ENCODE results near the gene SLC35B2.

The SLC35B2 gene

DNA sequence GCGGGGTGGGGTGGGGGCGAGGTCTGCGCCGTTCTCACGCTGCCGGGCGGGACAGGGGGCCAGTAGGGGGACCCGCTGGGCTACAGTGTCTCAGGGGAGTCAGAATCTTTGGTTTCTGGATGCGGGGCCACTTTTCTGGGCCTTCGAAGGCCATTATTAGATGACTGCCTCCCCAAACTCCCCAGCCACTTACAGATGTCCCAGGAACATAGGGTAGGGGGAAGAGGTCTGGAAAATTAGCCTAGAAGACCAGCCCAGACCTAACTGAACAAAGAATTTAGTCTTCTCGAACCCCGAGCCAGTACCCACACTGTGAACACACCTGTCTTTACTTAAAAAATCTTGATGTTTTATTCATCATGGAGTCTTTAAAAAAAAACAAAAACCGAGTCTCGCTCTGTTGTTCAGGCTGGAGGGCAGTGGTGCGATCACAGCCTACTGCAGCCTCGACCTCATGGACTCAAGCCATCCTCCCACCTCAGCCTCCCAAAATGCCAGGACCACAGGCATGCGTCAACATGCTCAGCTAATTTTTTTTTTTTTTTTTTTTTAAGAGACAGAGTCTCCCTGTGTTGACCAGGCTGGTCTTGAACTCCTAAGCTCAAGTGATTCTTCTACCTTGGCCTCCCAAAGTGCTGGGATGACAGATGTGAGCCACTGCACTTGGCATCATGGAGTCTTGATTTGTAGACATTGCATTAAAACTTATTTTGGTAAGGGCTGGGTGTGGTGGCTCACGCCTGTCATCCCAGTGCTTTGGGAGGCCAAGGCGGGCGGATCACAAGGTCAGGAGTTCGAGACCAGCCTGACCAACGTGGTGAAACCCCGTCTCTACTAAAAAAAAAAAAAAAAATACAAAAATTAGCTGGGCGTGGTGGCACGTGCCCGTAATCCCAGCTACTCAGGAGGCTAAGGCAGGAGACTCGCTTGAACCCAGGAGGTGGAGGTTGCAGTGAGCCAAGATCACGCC lies 37.2 kb downstream of the SLC35B2 start:
- no peak for DNase-seq

DNA sequence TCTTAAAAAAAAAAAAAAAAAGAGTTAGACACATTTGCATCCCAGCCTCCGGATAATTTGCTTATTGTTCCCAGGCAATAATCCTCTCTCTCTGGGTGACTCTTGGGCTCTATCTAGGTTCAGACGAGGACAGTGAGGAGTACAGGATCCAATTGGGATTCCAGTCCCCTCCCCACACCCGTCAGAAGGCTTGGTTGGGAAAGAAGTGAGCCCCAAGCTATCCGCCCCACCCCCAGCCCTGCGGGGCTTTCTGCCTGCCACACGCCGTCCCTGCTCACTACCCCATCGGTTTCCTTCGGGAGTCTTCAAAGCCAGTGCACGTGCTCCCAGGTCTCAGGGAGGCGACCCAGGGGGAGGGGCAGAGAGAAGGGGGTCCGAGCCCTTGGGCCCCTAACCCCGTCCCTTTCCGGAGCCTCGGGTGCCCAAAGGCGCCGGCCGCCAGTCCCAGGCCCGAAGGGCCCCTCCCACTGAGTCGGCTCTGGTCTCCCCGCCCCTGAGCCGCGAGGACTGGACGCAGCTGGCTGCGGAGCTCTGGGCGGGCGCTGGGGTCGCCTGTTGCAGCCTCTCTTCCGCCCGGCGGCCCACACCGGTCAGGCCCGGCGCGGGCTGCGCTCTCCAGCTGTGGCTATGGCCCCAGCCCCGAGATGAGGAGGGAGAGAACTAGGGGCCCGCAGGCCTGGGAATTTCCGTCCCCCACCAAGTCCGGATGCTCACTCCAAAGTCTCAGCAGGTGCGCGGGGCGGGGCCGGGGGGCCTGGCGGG lies 38.1 kb downstream of the SLC35B2 start:
- peak; percentile 20 for DNase-seq

DNA sequence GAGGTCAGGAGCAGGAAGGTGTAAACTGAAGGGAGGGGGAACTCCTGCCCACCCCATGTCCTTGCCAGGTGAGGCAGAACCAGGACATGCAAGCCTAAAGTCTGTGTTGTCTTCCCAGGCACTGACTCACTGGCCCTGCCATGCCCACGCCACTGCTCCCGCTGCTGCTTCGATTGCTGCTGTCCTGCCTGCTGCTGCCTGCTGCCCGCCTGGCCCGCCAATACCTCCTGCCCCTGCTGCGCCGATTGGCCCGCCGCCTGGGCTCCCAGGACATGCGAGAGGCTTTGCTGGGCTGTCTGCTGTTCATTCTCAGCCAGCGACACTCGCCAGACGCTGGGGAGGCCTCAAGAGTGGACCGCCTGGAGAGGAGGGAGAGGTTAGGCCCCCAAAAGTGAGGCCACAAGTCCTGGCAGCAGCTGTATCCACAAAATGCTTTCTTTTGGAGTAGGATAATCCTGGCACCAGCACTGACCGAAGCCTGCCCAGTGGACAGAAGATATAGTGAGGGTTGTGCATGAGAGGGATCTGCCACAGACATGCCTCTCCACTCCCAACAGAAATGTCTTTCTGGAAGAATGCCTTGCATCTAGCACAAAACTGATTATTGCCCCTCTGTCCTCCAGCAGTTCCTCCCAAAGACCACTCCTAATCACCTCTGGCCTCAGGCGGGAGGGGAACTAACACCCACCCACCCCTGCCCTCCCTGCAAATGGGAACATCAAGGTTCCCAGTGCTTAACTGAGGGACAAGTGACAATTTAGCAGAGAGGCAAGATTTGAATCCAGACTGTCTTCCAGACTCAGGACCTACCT lies 39.8 kb downstream of the SLC35B2 start:
- DNase-seq, result no peak

DNA sequence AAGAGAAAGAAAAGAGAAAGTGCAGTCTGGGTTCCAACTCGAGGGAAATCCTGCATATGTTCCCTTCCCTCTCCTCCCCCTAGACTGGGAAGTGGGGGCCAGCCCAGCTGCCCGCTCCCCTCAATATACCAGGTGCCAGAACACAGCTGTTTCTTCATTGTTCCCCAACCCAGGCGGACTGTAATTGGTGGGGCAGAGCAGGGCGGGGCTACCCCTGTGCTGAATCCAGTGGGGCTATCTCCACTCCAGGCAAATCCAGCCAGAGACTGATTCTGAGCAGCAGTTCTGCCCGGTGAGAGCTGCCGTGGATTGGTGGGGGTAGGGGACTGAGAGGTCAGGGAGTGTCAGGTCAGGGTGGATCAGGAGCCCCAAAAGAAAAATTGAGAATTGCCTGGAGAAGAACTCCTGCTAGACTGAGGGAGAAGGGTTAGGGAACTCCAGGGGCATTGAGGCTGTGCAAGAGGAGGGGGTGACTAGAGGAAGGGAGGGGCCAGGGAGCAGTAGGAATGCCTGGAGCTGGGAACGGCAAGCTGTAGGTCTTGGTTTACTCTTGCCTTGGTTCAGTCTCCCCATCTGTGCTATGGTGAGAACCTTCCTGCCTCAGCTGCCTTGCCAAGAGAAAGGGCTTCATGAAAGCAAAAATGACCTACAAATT lies 40.5 kb downstream of the SLC35B2 start, which contains the start of gene MYMX:
TSS of gene MYMX (plus strand) at position 250 of the 655 bp plus-strand sequence. CDS start 546 bp downstream, outside the sequence.
- no peak for DNase-seq

DNA sequence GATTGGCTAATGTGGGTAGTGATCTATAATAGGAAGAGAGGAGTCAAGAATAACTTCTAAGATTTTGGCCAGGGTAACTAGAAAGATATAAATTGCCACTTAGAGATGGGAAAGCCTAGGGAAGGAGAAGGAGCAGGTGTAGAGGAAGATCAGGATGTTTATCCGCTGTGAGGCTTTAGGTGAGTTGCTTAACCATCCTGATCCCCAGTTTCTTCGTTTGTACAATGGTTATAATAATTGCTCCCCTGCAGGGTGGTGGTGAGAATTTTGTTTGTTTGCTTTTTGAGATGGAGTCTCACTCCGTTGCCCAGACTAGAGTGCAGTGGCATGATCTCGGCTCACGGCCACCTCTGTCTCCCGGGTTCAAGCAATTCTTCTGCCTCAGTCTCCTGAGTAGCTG lies 43.0 kb downstream of the SLC35B2 start:
- DNase-seq, result no peak

DNA sequence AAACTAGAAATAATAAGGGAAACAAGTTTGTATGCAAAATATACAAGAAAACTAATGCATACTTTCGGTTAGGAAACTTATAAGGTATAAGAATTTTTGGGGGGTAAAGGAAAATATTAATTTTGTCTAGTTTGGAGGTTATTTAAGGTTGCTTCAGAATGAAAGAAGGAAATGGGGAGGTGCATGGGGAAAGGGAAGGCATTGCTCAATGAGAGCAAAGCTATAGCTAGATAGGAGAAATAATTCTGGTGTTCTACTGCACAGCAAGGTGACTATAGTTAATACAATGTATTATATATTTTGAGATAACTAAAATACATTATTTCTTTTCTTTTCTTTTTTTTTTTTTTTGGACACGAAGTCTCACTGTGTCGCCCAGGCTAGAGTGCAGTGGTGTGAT lies 46.0 kb downstream of the SLC35B2 start:
- no peak for DNase-seq

DNA sequence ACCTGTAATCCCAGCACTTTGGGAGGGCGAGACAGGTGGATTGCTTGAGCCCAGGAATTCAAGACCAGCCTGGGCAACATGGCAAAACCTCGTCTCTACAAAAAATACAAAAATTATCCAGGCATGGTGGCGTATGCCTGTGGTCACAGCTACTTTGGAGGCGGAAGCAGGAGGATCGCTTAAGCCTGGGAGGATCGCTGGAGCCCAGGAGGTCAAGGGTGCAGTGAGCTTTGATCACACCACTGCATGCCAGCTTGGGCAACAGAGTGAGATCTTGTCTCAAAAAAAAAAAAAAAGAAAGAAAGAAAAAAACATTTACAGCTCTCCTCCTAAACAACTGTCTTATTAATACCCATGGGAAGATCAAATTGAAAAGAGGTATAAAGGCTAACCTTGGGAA lies 49.4 kb downstream of the SLC35B2 start:
- DNase-seq, result no peak
